ENCODE results near the gene MYPOP.

DNA sequence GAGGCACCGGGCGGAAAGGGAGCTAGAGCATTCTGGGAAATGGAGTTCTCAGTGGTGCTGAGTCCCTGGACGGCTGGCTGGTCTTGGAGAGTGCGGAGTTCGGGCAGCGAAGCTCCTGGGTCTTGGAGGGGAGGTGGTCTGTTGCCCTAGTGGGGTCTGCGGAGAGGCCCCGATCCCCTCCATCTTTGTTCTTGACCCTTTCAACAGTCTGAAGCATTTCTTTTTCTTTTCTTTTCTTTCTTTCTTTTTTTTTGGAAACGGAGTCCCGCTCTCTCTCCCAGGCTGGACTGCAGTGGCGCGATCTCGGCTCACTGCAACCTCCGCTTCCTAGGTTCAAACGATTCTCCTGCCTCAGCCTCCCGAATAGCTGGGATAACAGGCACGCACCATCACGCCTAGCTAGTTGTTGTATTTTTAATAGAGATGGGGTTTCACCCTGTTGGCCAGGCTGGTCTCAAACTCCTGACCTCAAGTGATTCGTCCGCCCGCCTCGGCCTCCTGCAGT lies 39.0 kb downstream of the MYPOP start:
- TF ChIP-seq EGR1 (IDR thresholded peaks at IDR 0.05; ENCODE audit: low read depth in 2 of 2) (no peak), CTCF (IDR thresholded peaks at IDR 0.05; ENCODE audit: low read depth, low read length, missing input control) (no peak), TAF1 (conservative IDR thresholded peaks at IDR 0.05) (no peak), NR2F2 (IDR thresholded peaks at IDR 0.05) (no peak)
